ENCODE data around the gene UGGT1. TPM values are rescaled to one million over a fixed set of nuclear protein-coding genes. Genes with fewer than 3 reads are reported as not detected.

Gene UGGT1
- total RNA-seq, 1 donor from 2014 or later = 68.0 TPM

DNA sequence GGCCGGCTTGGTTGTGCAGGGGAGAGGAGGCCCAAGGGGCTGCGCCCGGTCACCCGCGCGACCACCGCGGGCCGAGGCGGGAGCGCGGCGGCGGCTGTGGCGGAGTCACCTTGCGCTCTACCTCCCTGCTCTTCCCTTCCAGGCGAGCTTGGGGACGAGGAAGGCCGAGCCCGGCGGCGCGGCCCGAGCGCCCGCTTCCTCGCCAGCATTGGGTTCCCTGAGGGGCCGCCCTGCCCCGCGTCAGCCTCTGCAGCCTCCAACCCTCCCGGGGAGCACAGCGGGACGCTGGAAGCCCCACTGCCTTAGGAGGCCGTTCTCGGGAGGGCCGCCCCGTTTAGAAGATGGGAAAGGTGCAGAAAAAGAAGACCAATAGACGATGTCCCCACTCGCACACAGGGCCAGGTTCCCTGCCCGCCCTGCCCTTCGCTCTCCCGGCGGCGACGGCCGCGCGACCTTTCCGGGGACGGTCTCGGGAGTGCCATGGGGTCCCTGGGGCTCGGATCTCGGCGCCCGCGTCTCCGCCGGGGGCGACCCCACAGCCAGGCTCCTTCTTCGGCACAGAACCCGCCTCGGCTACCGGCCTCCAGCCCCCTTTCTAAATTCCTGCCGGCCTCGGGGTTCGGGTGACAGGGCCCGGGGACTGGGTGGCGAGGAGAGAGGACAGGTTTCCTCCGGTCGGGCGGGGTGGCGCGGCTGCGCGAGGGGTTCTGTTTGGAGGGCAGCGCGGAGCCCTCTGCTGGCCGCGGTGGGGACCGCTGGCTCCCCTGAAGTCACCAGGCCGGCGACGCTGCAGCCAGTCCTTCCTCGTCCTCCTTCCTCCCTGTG lies 142.2 kb downstream of the UGGT1 start:
- Histone ChIP-seq H4K20me1 (ENCODE audit: insufficient read depth, low read length) (no peaks in the 10 kb centered on the region), H3K4me3 (ENCODE audit: insufficient read depth, low read depth, low read length) (peak overlapping the region; percentile 69), H3K4me1 (ENCODE audit: insufficient read depth, low read length) (peaks cover 22% of the 10 kb centered on the region), H3K79me2 (ENCODE audit: insufficient read depth, low read length) (no peaks in the 10 kb centered on the region), H3K9me3 (ENCODE audit: insufficient read depth, low read depth, low read length) (no peaks in the 10 kb centered on the region), H3K27me3 (ENCODE audit: insufficient read depth, low read length) (no peaks in the 10 kb centered on the region), H3K36me3 (ENCODE audit: insufficient read depth, low read length) (no peaks in the 10 kb centered on the region), H3K9ac (ENCODE audit: low read length) (peak overlapping the region; percentile 83), H3K27ac (ENCODE audit: low read depth, low read length) (no peak overlapping the region), H2AFZ (ENCODE audit: low read depth, low read length) (peak overlapping the region; percentile 97), H3K4me2 (ENCODE audit: low read length) (peak overlapping the region; percentile 98)
- Mint-ChIP-seq H3K27me3 (ENCODE audit: low read depth, unreplicated experiment) (peaks cover 12% of the 10 kb centered on the region), H3K27ac (ENCODE audit: unreplicated experiment) (no peak overlapping the region), H3K4me1 (ENCODE audit: low read depth, unreplicated experiment) (peaks cover 17% of the 10 kb centered on the region), H3K9me3 (ENCODE audit: unreplicated experiment) (no peaks in the 10 kb centered on the region), H3K36me3 (ENCODE audit: low read depth, unreplicated experiment) (no peaks in the 10 kb centered on the region), H3K4me3 (ENCODE audit: unreplicated experiment) (peak overlapping the region; percentile 76)
- no peak for FAIRE-seq
- TF ChIP-seq, protein P1, sequence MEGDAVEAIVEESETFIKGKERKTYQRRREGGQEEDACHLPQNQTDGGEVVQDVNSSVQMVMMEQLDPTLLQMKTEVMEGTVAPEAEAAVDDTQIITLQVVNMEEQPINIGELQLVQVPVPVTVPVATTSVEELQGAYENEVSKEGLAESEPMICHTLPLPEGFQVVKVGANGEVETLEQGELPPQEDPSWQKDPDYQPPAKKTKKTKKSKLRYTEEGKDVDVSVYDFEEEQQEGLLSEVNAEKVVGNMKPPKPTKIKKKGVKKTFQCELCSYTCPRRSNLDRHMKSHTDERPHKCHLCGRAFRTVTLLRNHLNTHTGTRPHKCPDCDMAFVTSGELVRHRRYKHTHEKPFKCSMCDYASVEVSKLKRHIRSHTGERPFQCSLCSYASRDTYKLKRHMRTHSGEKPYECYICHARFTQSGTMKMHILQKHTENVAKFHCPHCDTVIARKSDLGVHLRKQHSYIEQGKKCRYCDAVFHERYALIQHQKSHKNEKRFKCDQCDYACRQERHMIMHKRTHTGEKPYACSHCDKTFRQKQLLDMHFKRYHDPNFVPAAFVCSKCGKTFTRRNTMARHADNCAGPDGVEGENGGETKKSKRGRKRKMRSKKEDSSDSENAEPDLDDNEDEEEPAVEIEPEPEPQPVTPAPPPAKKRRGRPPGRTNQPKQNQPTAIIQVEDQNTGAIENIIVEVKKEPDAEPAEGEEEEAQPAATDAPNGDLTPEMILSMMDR (IDR thresholded peaks at IDR 0.05; ENCODE audit: insufficient read depth, low read depth, low read length) = peak; percentile 44
- peak; percentile 17 for TF ChIP-seq EZH2 (IDR thresholded peaks at IDR 0.05; ENCODE audit: insufficient read depth, low read length)
- peak; percentile 40 for DNase-seq (ENCODE audit: low read depth)

DNA sequence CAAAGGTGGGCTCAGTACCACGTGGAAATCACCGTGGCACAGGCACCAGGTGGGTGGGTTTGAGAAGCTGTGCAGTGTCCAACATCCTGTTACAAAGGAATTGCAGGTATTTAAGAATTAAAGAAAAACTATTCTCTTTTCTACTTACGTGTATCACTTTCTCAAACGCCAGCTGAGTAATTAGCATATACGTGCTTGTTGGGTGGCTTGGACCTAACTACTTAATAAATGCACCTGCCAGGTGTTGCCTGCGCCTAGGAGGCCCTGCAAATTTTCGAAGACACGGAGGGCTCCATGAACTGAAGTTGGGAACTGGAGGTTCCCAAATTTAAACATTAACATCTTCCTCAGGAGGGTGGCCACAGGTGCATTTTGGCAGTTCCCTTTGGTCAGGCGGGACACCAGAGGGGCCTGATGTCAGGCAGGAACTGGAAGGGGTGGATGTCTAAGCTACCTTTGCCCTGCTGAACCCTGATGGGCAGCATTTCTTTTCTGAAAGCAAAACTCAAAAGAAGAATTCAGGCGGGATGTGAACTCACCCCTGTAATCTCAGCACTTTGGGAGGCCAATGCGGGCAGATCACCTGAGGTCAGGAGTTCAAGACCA lies 142.9 kb downstream of the UGGT1 start:
- FAIRE-seq = no peak
- DNase-seq (ENCODE audit: low read depth) = no peak
- Histone ChIP-seq H3K4me2 (ENCODE audit: low read length) (peak overlapping the region; percentile 98), H3K9ac (ENCODE audit: low read length) (peak overlapping the region; percentile 83), H3K27me3 (ENCODE audit: insufficient read depth, low read length) (no peaks in the 10 kb centered on the region), H3K79me2 (ENCODE audit: insufficient read depth, low read length) (no peaks in the 10 kb centered on the region), H3K4me3 (ENCODE audit: insufficient read depth, low read depth, low read length) (peak overlapping the region; percentile 69), H4K20me1 (ENCODE audit: insufficient read depth, low read length) (no peaks in the 10 kb centered on the region), H3K27ac (ENCODE audit: low read depth, low read length) (no peak overlapping the region), H2AFZ (ENCODE audit: low read depth, low read length) (peak overlapping the region; percentile 97), H3K4me1 (ENCODE audit: insufficient read depth, low read length) (peaks cover 25% of the 10 kb centered on the region), H3K9me3 (ENCODE audit: insufficient read depth, low read depth, low read length) (no peaks in the 10 kb centered on the region), H3K36me3 (ENCODE audit: insufficient read depth, low read length) (no peaks in the 10 kb centered on the region)
- Mint-ChIP-seq H3K4me1 (ENCODE audit: low read depth, unreplicated experiment) (peaks cover 19% of the 10 kb centered on the region), H3K36me3 (ENCODE audit: low read depth, unreplicated experiment) (no peaks in the 10 kb centered on the region), H3K27ac (ENCODE audit: unreplicated experiment) (no peak overlapping the region), H3K4me3 (ENCODE audit: unreplicated experiment) (peak overlapping the region; percentile 76), H3K9me3 (ENCODE audit: unreplicated experiment) (no peaks in the 10 kb centered on the region), H3K27me3 (ENCODE audit: low read depth, unreplicated experiment) (peaks cover 12% of the 10 kb centered on the region)
- no peak for TF ChIP-seq EZH2 (IDR thresholded peaks at IDR 0.05; ENCODE audit: insufficient read depth, low read length)
- TF ChIP-seq, protein P1 (IDR thresholded peaks at IDR 0.05; ENCODE audit: insufficient read depth, low read depth, low read length) = no peak
